K562 (cell line): Measurements from ENCODE around the gene TM4SF20. TPM values are rescaled to one million over a fixed set of nuclear protein-coding genes. Genes with fewer than 3 reads are reported as not detected.
"Not testable (repeated sequence)": the region's sequence is repeated elsewhere in the genome, so short reads cannot be mapped to it uniquely, and the experiment has no call there.

Experiments
- ATAC-seq: fragments of 200-7000 bp; cut with Tn5 transposase; 3 replicates; pipeline ENCODE4 v1.9.1; 2020; ENCODE audit warnings: moderate library complexity
- BruUV-seq: library from RNA; stranded (reverse); fragments of 400-500 nt; replicated peaks from 2 replicates; lab custom pipeline; 2021; lab: Mats Ljungman, UMichigan
- CTCF ChIA-PET: fragments of 300-600 bp; formaldehyde crosslinking; extraction: SDS; loops from one replicate; lab custom pipeline; 2021; ENCODE audit warnings: low intra/inter-chr PET ratio; lab: Yijun Ruan, JAX
- POLR2A ChIA-PET: fragments of 300-600, 350-650 bp; sonication (Branson Sonifier 250); formaldehyde crosslinking; extraction: SDS; loops from one replicate; lab custom pipeline; 2021; ENCODE audit warnings: antibody characterized with exemption, inconsistent platforms; lab: Yijun Ruan, JAX
- DNase-seq, 4 experiments: peaks; one replicate each; pipeline versions ENCODE4 v3.0.0 to v3.0.0-alpha.2; 2011 to 2018; ENCODE audit warnings: low spot score in 3 of 4, mixed read lengths in 3 of 4; ENCODE audit errors: extremely low read depth in 1 of 4
- FAIRE-seq: peaks from 2 replicates; lab custom pipeline; 2011; peaks lifted over from hg19 to GRCh38; lab: Jason Lieb, UNC
- H2AFZ ChIP-seq: 2 replicates; pipeline ENCODE4 v1.6.0; 2011; ENCODE audit warnings: low read depth, low read length, control low read depth, inconsistent platforms
- H3K27ac ChIP-seq: fragments of 200-600 bp; 3 replicates; pipeline ENCODE4 v1.8.0; 2011; ENCODE audit warnings: low read depth, mild to moderate bottlenecking, control low read depth, inconsistent platforms, low read length, moderate library complexity, mixed read lengths; ENCODE audit errors: extremely low read depth
- H3K27me3 ChIP-seq, 2 experiments: fragments of 300-600 bp in 1 of 2; 2 replicates in 1 of 2; 3 replicates in 1 of 2; pipeline versions ENCODE4 v1.6.0 to v1.8.0; 2011; ENCODE audit warnings: inconsistent platforms in 2 of 2, low read length in 2 of 2, mild to moderate bottlenecking in 1 of 2, mixed read lengths in 1 of 2, moderate library complexity in 1 of 2; ENCODE audit not compliant: control insufficient read depth in 2 of 2, insufficient read depth in 2 of 2
- H3K36me3 ChIP-seq: fragments of 300-600 bp; 3 replicates; pipeline ENCODE4 v1.8.0; 2011; ENCODE audit warnings: mild to moderate bottlenecking, low read length, inconsistent platforms; ENCODE audit not compliant: control insufficient read depth, insufficient read depth
- H3K4me1 ChIP-seq, 2 experiments: fragments of 200-600 bp in 1 of 2; replicated peaks in 1 of 2; 2 replicates in 1 of 2; 3 replicates in 1 of 2; pipeline versions ENCODE4 v1.5.1 to v1.8.0; 2011; ENCODE audit warnings: inconsistent platforms in 2 of 2, low read length in 2 of 2, mild to moderate bottlenecking in 1 of 2, mixed read lengths in 1 of 2, moderate library complexity in 1 of 2; ENCODE audit not compliant: control insufficient read depth in 2 of 2, insufficient read depth in 2 of 2
- H3K4me2 ChIP-seq: 2 replicates; pipeline ENCODE4 v1.6.1; 2011; ENCODE audit warnings: low read length, control low read depth, inconsistent platforms, mixed read lengths; ENCODE audit not compliant: insufficient read depth
- H3K4me3 ChIP-seq: fragments of 200-600 bp; sonication (generic), shearing (Covaris generic); 2 replicates; pipeline ENCODE4 v1.5.1; 2016; ENCODE audit warnings: control low read depth, inconsistent platforms
- H3K79me2 ChIP-seq: fragments of 200-600 bp; 3 replicates; pipeline ENCODE4 v1.8.0; 2011; ENCODE audit warnings: low read length, inconsistent platforms; ENCODE audit not compliant: control insufficient read depth, insufficient read depth
- H3K9ac ChIP-seq, 2 experiments: 2 replicates each; pipeline versions ENCODE4 v1.6.0 to v1.6.1; 2011; ENCODE audit warnings: low read depth in 2 of 2, low read length in 2 of 2, control low read depth in 1 of 2, inconsistent platforms in 1 of 2, mild to moderate bottlenecking in 1 of 2, mixed read lengths in 1 of 2; ENCODE audit not compliant: insufficient read depth in 1 of 2
- H3K9me1 ChIP-seq: one replicate; pipeline ENCODE4 v1.6.0; 2011; ENCODE audit warnings: inconsistent platforms, mild to moderate bottlenecking, low read length, moderate library complexity; ENCODE audit not compliant: control insufficient read depth, insufficient read depth
- H3K9me3 ChIP-seq: replicated peaks from 2 replicates; pipeline ENCODE4 v1.5.1; 2011; ENCODE audit warnings: low read depth, low read length, inconsistent platforms; ENCODE audit not compliant: control insufficient read depth, insufficient read depth
- H4K20me1 ChIP-seq: replicated peaks from 2 replicates; pipeline ENCODE4 v1.6.1; 2011; ENCODE audit warnings: low read length, inconsistent platforms, mixed read lengths; ENCODE audit not compliant: control insufficient read depth, insufficient read depth
- CTCF ChIP-seq, 3 experiments: IDR thresholded peaks in 2 of 3; conservative IDR thresholded peaks in 1 of 3; 2 replicates each; pipeline ENCODE4 v1.5.1; 2011 to 2012; ENCODE audit warnings: low read length in 3 of 3, mild to moderate bottlenecking in 3 of 3, control low read depth in 2 of 3, improper control_type of control experiment in 1 of 3, inconsistent platforms in 1 of 3, low read depth in 1 of 3, mixed read lengths in 1 of 3, moderate library complexity in 1 of 3; ENCODE audit not compliant: insufficient read depth in 2 of 3
- GABPA ChIP-seq: fragments of 200-800 bp; sonication (Bioruptor generic); conservative IDR thresholded peaks from 2 replicates; pipeline ENCODE4 v1.6.1; 2016; ENCODE audit warnings: low read depth, missing genetic modification characterization, missing compliant biosample characterization
- RBM39 ChIP-seq: fragments of 200-400 bp; formaldehyde crosslinking; optimal IDR thresholded peaks from 2 replicates; pipeline ENCODE3; 2018; ENCODE audit warnings: low read depth, low read length
- WGBS: fragments of 100-300 bp; shearing (Covaris generic); methylation state at CpG from one replicate; pipeline ENCODE4 v1.1.6; 2016; ENCODE audit warnings: low coverage, mixed read lengths; ENCODE audit not compliant: insufficient coverage; ENCODE audit errors: missing lambda C conversion rate; 5-methylcytosine and 5-hydroxymethylcytosine counted together
- in situ Hi-C: fragments of 300-500 bp; cut with MboI; formaldehyde crosslinking; loops from 4 replicates; pipeline ENCODE4 v1.15.0; 2018; ENCODE audit warnings: inconsistent platforms, mixed read lengths
- intact Hi-C: fragments of 100-400 bp; cut with micrococcal nuclease; formaldehyde crosslinking; loops from 2 replicates; pipeline ENCODE4 v1.14.2; 2022
- polyA plus RNA-seq, 8 experiments: library from polyadenylated mRNA; depleted of rRNA in 4 of 8; stranded (reverse) in 5 of 8; unstranded in 3 of 8; fragments of >200 nt; fragmentation: Nextera tagmentation in 2 of 8; fragmentation: Illumina TruSeq in 1 of 8; extraction: Ambion mirVana in 2 of 8; extraction: Trizol in 1 of 8; gene quantifications; 2 replicates each; pipeline versions ENCODE4 v1.2.1 to v1.2.3, GENCODE V29; 2011 to 2014; ENCODE audit warnings: inconsistent platforms in 1 of 8, missing spikeins in 1 of 8
- total RNA-seq, 7 experiments: library from RNA; depleted of rRNA in 6 of 7; stranded (reverse); fragments of >200 nt in 6 of 7; fragmentation: Illumina TruSeq in 2 of 7; extraction: Trizol in 2 of 7; gene quantifications; 2 replicates each; pipeline versions ENCODE4 v1.2.1 to v1.2.3, GENCODE V29; 2011 to 2021; ENCODE audit warnings: low replicate concordance in 1 of 7
- TF ChIP-seq, protein P1 (sequence below): sonication (generic); formaldehyde crosslinking; IDR thresholded peaks from 2 replicates; pipeline ENCODE4 v1.9.0; 2022; ENCODE audit warnings: mild to moderate bottlenecking, missing genetic modification reagents

TM4SF20 gene
- total and polyA plus RNA-seq, 9 of the 15 experiments (the other 6 are each of a cell fraction or from before 2014, with no cell fraction given) = not detected

- TF ChIP-seq, protein P1, sequence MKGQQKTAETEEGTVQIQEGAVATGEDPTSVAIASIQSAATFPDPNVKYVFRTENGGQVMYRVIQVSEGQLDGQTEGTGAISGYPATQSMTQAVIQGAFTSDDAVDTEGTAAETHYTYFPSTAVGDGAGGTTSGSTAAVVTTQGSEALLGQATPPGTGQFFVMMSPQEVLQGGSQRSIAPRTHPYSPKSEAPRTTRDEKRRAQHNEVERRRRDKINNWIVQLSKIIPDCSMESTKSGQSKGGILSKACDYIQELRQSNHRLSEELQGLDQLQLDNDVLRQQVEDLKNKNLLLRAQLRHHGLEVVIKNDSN (CRISPR knock-in tag) = no peak
- TF ChIP-seq RBM39 (no peak), GABPA (no peak), CTCF (IDR thresholded peaks at IDR 0.05 in 2 of 3, conservative IDR thresholded peaks at IDR 0.05 in 1 of 3; ENCODE audit: insufficient read depth in 2 of 3, low read depth in 1 of 3, low read length in 3 of 3) (no peak)
These were observed 9.5 kb upstream of the TM4SF20 start (continued) for GRCh38 chr2:227388537-227389011.

GRCh38 chr2:227387583-227387982, 8.5 kb upstream of the TM4SF20 start, which contains the start of gene SCYGR1:
Gene SCYGR1, minus strand, starts transcription at chr2:227387949. Its CDS starts 0 bp downstream, at chr2:227387949.
- H3K9me1 ChIP-seq, POLR2A ChIA-PET, H3K4me1 ChIP-seq, DNase-seq, intact Hi-C loops, in situ Hi-C loops, H3K27ac ChIP-seq, H3K27me3 ChIP-seq, H3K9me3 ChIP-seq, H3K4me2 ChIP-seq, CTCF ChIA-PET, H3K4me3 ChIP-seq, H3K79me2 ChIP-seq, FAIRE-seq, H3K9ac ChIP-seq, H2AFZ ChIP-seq, H4K20me1 ChIP-seq, H3K36me3 ChIP-seq, BruUV-seq, ATAC-seq: not testable (repeated sequence)
- no CpG with 5 or more reads among the region's 7 CpGs for WGBS
